HG03432 (cell line): ENCODE results near the gene GPR85.
A peak's percentile ranks its signal among the peaks of the same experiment; 100 is the strongest.
"Not testable (repeated sequence)": the region's sequence is repeated elsewhere in the genome, so short reads cannot be mapped to it uniquely, and the experiment has no call there.

Experiments
- ATAC-seq: cut with Tn5 transposase; IDR thresholded peaks from one replicate; pipeline ENCODE4 v1.9.1; 2021; ENCODE audit warnings: mild to moderate bottlenecking, moderate library complexity; ENCODE audit not compliant: unreplicated experiment

Gene GPR85, protein sequence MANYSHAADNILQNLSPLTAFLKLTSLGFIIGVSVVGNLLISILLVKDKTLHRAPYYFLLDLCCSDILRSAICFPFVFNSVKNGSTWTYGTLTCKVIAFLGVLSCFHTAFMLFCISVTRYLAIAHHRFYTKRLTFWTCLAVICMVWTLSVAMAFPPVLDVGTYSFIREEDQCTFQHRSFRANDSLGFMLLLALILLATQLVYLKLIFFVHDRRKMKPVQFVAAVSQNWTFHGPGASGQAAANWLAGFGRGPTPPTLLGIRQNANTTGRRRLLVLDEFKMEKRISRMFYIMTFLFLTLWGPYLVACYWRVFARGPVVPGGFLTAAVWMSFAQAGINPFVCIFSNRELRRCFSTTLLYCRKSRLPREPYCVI

GRCh38 chr7:113086431-113086888 is at the start of gene GPR85:
Gene GPR85, minus strand, starts transcription at chr7:113086827. Its CDS starts 2,106 bp downstream, at chr7:113084721.
- ATAC-seq, result peak; percentile 89

- ATAC-seq, result no peak
These were observed 47.4 kb upstream of the GPR85 start for GRCh38 chr7:113134025-113134424.

DNA sequence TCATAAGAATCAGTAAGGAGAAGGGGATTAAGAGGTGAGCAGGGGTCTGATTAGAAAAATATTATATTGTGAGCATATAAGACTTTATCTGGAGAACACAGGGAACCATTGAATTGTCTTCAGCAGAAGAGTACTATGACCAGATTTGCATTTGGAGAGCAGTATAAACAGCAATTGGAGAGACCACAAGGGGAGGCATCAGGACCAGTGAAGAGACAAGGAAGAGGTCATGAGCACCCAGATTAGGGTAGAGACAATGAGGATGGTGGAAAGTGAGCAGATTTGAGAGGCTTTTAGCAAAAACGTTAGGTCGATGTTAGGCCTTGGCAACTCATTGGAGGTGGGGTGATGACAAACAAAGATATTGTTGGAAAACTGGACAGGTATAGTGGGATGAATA is 44.7 kb upstream of the GPR85 start:
- ATAC-seq, result no peak

GRCh38 chr7:113128031-113128430 is 41.4 kb upstream of the GPR85 start:
- ATAC-seq, result no peak

DNA sequence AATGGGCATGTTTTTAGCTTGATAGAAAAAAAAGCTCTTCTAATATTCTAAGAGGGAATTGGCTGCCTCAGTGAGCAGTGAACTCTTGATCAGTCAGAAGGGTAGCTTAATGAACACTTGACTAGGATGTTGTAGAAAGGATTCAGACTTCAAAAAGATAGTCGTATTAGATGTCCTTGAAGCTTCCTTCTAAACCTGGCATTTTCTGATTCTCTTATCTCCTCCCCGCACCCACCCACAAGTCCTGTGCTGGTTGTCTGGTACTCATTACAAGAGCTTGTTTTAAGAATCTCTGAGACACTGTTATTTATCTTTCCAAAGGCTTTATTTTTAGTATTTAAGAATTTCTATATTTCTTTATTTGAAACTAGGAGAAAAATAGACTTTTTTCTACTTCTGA is 39.1 kb upstream of the GPR85 start:
- no peak for ATAC-seq

GRCh38 chr7:113122744-113123143 is 36.1 kb upstream of the GPR85 start:
- no peak for ATAC-seq

DNA sequence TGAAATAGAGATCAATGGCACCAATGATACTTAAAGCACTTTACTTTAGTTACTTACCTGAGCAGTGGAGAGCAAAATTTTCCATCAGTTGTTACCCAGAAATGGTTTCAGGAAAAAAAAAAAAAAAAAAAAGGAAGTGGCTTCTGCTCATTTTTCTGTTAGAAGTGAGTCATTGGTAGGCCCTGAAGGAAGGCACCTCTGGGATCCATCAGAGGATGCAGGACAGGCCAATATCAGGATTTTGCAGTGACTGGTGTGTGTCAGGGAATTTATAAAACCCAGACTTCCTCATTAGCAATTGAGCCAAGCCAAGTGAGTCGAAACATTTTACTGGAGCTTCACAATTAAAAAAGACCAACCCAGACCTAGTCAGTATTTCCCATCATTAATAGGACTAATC is 34.0 kb upstream of the GPR85 start:
- ATAC-seq, result no peak

DNA sequence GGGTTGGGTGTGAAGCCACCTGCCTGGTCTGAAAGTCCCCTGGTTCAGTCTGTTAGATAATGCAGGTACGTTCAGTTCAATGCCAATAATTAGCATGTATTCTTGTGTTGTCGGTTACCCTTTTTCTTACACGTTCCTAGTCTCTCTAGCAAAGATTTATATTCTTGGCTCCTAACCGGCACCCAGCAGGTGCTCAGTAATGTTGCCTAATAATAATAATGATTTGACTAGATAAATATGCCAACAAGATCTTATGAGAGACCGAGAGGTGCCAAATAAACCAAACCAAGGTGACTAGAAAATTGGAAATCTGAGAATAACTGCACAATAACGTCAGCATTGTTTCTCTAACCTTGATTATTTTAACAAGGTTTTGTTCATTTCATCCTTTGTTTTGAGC is 32.8 kb upstream of the GPR85 start:
- ATAC-seq, result no peak

DNA sequence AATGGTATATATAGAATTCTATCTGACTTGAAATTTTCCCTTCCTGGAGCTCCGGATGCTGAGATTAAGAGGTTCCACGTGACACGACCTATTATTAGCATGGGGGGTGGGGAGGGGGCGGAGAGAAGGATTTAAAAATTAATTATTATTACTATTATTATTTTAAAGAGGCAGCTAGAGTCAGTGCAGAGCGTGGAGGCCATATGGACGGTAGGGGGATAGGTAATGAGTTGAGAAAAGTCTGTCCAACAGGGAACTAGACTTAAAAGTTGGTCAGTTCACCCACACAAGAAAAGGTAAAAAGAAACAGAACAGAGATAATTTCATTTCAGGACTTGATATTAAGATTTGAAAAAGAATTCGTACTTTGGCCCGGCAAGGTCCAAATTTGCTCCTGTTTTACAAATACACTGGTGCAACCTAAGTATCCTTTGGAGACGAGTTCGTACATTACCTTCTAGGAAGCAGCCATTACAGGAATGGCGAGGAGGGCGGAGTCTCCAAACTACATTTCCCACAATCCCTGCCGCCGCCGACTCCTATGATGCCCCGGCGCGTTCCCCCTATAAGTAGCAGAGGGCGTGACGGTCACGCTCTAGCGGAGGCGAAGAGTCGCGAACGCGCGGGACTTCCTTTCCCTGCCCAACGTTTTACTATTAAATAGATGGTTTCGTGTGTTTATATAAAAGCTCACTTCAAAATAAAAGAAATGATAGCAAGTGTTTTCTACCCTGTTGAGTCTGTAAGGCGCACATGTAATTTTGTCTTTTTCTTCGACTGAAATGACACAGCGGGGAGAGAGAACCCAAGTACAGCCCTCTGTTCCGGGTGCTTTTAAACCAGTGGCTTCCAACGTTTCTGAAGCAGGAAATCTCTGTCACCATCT is 31.7 kb upstream of the GPR85 start, which contains the start of gene SMIM30:
Gene SMIM30, minus strand, starts transcription at position 481 of the 886 bp plus-strand sequence. CDS start 976 bp downstream, outside the sequence.
- peak; percentile 99 for ATAC-seq

DNA sequence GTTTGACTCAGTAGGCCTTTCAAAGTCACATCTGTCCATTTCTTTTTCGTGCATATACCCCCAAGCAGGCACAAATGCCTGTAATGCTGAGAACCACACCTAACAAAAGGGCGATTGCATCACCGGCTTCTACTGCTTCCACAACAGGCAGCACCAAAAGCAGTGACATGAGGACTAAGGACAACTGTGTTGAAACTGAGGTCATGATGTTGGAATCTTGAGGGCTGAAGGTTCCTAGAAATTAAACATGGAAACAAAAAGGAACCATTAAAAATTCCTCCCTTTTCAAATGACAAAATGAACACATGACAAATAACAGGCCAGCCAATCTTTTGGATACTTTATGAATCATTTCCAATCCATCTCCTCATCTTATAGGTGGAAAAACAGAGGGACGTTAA is 30.7 kb upstream of the GPR85 start:
- not testable (repeated sequence) for ATAC-seq

GRCh38 chr7:113113912-113114311 is 27.3 kb upstream of the GPR85 start:
- no peak for ATAC-seq

GRCh38 chr7:113109718-113110117 is 23.1 kb upstream of the GPR85 start:
- ATAC-seq, result no peak

DNA sequence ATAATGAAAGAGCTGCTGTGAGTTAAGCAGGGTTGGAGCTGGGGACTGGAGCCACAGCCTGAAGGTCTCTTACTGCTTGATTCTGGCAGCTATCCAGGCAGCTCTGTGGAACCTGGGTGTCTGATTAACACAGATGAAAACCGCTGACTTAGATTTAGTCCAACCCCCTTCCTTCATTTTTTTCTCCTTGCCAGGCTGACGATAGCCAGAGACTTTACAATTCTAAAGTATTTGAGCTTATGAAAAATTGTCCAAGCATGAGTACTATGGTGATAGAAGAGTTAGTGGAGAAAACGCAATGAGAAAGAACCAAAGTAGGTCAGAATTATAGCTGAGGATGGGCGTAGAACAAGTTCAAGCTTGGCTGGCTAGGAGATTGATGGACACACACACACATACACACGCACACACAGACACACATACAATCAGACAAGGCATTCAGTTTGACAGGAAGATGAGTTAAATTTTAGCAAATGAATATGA is 13.5 kb upstream of the GPR85 start:
- ATAC-seq, result no peak

DNA sequence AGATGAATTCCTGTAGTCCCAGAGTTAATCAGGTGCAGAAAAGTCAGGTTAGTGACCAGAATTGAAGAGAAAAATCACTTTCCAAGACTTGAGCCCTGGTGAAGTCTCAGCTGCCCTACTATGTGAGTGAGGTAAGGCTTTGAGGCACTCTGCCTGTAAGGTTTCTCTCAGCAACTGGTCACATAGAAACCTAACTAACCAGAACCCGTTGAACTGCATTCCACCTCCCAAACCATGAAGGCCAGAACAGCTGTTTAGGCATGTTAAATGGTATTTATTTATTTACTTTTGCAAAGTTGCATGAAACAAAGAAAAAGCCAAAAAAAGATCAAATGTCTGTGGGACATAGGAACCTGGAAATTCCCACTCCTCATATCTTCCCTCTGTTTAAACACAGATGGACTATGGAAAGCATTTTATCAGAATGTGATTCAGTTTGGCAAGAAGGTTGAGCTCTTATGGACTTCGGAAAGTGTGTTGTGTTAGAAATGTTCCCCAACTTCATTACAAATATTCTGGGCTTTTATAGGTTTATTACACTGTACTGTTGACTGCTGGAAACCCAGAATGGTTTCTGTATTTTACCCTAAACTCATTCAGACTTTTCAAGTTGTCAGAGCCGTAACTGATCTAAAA is 12.8 kb upstream of the GPR85 start:
- ATAC-seq, result no peak

DNA sequence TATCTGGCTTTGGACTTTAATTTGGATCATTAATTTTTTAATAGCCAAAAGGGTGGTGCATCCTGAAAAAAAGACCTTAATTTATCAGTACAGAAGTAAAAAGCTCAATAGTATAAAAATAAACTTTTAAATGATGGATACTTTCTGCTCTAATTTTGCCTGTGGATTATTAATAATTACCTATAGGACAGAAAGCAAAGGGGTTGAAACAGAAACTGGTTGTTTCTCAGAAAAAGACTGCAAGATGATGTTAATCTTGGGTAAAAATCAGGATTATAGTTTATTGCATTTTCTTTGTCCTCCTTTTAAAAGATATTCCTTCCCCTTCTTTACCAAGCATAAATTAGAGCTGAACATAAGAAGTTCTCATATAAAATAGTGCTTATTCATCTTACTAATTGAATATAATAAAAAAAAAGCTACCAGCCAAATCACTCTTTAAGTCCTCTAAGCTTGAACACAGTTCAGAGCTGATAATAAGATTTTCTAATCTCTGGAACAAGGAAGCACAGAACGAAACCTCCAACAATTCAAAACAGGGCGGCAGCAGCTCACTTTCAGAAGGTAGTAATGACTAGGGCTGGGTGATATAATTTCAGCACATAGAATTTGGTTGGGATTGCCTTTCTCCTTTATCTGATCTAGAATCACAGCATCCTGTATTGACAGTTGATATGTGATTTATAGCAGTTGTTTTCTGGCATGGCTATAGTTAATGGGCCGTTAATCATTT is 8.1 kb upstream of the GPR85 start:
- ATAC-seq, result peak; percentile 68

GRCh38 chr7:113093561-113093960 is 6.9 kb upstream of the GPR85 start:
- no peak for ATAC-seq

GRCh38 chr7:113092762-113093161 is 6.1 kb upstream of the GPR85 start:
- no peak for ATAC-seq

DNA sequence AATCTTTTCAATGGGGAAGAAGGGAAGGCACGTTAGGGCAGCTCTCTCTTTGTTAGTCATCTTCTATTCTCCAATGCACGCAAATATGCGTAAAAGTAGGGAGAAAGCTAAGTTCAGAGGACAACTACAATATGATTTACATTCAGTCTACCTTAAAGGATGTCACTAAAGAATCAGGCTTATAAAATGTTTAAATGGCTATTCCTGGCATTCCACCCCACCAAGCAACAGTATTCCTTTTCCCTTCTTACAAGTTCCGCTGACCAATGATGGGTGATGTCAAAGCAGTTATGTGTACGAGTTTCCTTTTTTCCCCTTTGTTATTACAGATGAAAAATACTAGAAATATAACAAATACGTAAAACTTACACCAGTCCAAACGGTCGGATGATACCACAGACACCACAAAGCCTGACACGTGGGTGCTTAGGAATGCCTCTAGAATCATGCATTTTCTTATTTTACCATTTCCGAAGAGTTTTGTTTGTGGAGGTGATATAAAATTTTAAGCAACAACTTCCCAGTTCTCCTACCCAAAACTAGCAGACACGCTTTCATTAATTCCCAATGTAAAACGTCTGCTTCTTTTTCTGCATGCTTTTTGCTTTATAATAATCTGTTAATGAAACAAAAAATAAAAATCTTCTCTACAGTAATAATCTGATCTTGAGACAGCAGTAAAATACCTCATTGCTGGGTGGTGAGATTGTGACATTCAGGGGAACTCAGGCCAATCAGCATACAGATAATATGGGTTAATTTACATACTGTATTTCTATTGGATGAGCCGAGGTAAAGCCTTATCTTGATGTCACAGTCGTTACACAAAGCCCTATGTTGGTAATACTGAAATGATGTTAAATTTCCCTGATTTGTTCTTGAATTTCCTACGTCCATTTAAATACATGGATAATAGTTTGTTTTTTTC is 708 bp upstream of the GPR85 start:
- no peak for ATAC-seq

DNA sequence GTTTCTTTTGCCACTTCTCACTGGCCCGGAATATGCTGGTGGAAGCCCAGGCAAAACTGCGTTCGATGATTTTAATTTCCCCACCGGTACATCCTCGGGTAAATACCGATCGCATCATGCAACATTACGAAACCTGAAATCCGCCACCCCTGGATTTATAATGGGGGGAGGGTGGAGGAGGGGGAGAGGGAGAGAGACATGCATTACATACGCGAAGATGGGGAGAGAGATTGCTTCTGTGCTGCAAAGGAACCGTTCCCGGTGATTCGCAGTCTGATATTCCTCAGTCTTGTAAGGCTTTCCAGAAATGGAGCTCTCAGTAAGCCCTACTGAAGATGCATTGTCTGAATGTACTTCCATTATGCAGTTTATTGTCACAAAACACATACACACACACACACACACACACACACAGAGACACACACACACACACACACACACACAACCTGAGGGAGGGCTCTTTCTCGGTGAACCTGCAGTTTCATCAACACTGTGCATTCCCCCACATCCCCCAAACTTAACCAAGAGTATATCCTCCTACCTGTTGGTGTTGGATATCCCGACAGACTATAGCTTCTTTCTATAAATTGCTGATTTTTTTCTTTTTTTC is 741 bp downstream of the GPR85 start:
- no peak for ATAC-seq
